Panc1 (cell line): ENCODE data around the gene ADAR. TPM values are rescaled to one million over a fixed set of nuclear protein-coding genes. Genes with fewer than 3 reads are reported as not detected.

ENCODE experiments used
- ATAC-seq: fragments of 200-7000 bp; cut with Tn5 transposase; 2 replicates; pipeline ENCODE4 v1.9.1; 2020; ENCODE audit warnings: mild to moderate bottlenecking, moderate library complexity
- BruUV-seq: library from RNA; stranded (reverse); fragments of 400-500 nt; replicated peaks from 2 replicates; lab custom pipeline; 2021; lab: Mats Ljungman, UMichigan
- CTCF ChIA-PET: fragments of 300-600 bp; sonication (Branson Sonifier 250); formaldehyde crosslinking; loops from one replicate; lab custom pipeline; 2022; ENCODE audit warnings: antibody characterized with exemption; lab: Charles Lee
- POLR2A ChIA-PET: fragments of 300-600 bp; sonication (Branson Sonifier 250); formaldehyde crosslinking; loops from one replicate; lab custom pipeline; 2022; ENCODE audit warnings: antibody characterized with exemption; lab: Charles Lee
- DNase-seq: peaks from one replicate; pipeline ENCODE4 v3.0.0-alpha.2; 2010; ENCODE audit warnings: low read depth, low spot score
- H3K27ac ChIP-seq: 2 replicates; pipeline ENCODE4 v1.5.1; 2011; ENCODE audit warnings: mild to moderate bottlenecking, low read length, inconsistent platforms
- H3K27me3 ChIP-seq: fragments of 200-500 bp; sonication (Bioruptor generic); 2 replicates; pipeline ENCODE4 v1.6.0; 2014; ENCODE audit warnings: low read length, inconsistent platforms; ENCODE audit not compliant: control insufficient read depth, insufficient read depth
- H3K36me3 ChIP-seq: fragments of 200-500 bp; sonication (Bioruptor generic); 2 replicates; pipeline ENCODE4 v1.5.1; 2014; ENCODE audit warnings: inconsistent platforms, mild to moderate bottlenecking, low read length, moderate library complexity; ENCODE audit not compliant: control insufficient read depth, insufficient read depth
- H3K4me1 ChIP-seq: 2 replicates; pipeline ENCODE4 v1.5.1; 2011; ENCODE audit warnings: inconsistent platforms, mild to moderate bottlenecking, low read length, moderate library complexity; ENCODE audit not compliant: control insufficient read depth, insufficient read depth
- H3K4me3 ChIP-seq, 2 experiments: 2 replicates each; pipeline ENCODE4 v1.5.1; 2011 to 2012; ENCODE audit warnings: low read depth in 2 of 2, low read length in 2 of 2, mild to moderate bottlenecking in 2 of 2, inconsistent platforms in 1 of 2, moderate library complexity in 1 of 2
- H3K9me3 ChIP-seq: fragments of 200-500 bp; sonication (Bioruptor generic); 2 replicates; pipeline ENCODE4 v1.5.1; 2014; ENCODE audit warnings: low read depth, mild to moderate bottlenecking, inconsistent platforms, low read length, moderate library complexity; ENCODE audit not compliant: control insufficient read depth, insufficient read depth
- POLR2AphosphoS5 ChIP-seq: IDR thresholded peaks from 2 replicates; pipeline ENCODE4 v1.6.1; 2012; ENCODE audit warnings: mild to moderate bottlenecking, low read depth, low read length, moderate library complexity
- SIN3A ChIP-seq: IDR thresholded peaks from 2 replicates; pipeline ENCODE4 v1.6.1; 2012; ENCODE audit warnings: low read depth, mild to moderate bottlenecking, low read length, moderate library complexity, borderline replicate concordance; ENCODE audit not compliant: insufficient read depth
- TCF7L2 ChIP-seq: IDR thresholded peaks from 2 replicates; pipeline ENCODE4 v1.6.1; 2011; ENCODE audit warnings: mild to moderate bottlenecking, low read depth, low read length, inconsistent platforms
- in situ Hi-C: cut with HindIII; loops from 2 replicates; pipeline ENCODE4 v1.10.0; 2016; ENCODE audit warnings: low sequenced_read_pairs, low pct_unique_long_range_greater_than_20kb
- intact Hi-C: fragments of 100-400 bp; cut with micrococcal nuclease; formaldehyde crosslinking; loops from one replicate; pipeline ENCODE4 v1.10.0; 2022; ENCODE audit not compliant: unreplicated experiment
- total RNA-seq: library from RNA; stranded (reverse); gene quantifications from one replicate; pipeline ENCODE4 v1.2.1, GENCODE V29; 2021; ENCODE audit not compliant: unreplicated experiment
- TF ChIP-seq, protein P1 (sequence below): fragments of 450-650 bp; IDR thresholded peaks from 2 replicates; pipeline ENCODE4 v1.5.1; 2017; ENCODE audit warnings: mild to moderate bottlenecking
- TF ChIP-seq, protein P2 (sequence below), 2 experiments: IDR thresholded peaks; 2 replicates each; pipeline ENCODE4 v1.6.1; 2011 to 2012; ENCODE audit warnings: low read depth in 2 of 2, control low read depth in 1 of 2, low read length in 1 of 2, mild to moderate bottlenecking in 1 of 2, moderate library complexity in 1 of 2; ENCODE audit not compliant: insufficient read depth in 1 of 2

The ADAR gene
- total RNA-seq, 1 experiment from 2014 or later = 136 TPM

DNA sequence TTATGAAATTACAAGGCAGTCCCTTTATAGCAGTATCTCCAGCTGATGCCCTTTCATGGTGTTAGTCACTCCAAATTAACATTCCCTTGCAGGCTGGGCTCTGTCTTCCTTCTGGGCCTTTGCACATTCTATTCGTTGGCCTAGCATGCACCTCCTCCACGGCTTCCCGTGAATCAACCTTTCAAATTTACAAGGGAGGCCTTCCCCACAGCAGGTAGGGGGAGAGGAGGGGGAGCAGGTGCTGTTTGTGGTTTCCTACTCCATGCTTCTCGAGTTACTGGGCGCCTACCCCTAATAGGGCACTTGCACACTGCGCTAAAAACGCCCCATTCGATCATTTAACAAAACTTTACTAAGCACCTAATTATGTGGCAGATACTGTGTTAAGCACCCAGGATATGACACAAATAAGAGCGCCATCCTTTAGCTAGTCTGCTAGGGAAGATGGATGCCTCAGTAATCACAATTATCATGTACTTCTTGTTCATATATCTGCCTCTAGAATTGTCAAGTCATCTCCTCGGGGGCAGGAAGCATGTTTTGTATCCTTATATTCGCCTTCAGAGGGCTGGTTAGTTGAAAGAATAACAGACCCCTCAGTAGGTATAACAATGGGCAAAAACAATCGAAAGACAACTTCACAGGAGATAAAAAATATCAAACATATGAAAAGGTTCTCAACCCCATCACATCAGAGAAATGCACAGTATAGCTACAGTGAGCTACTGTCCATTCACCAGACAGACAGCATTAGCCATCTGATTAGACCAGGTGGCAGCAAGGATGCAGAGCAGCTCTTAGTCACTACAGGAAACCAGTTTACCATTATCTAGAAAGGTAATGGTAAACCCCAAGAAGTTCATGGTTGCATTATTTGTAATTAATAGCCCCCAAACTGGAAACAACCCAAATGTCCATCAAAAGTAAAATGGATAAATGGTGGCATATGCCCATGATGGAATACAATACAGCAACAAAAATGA is 1.7 kb upstream of the ADAR start:
- in situ Hi-C loops = no loop called here
- Histone ChIP-seq H3K27ac (peak overlapping the region; percentile 96), H3K27me3 (no peaks in the 10 kb centered on the region), H3K9me3 (no peaks in the 10 kb centered on the region), H3K36me3 (peaks cover 6% of the 10 kb centered on the region; the same call in 1 of the 2 replicates), H3K4me3 (peak overlapping the region in 1 of 2 experiments; percentile 94; a peak in 1 of 4 replicates), H3K4me1 (peaks cover 40% of the 10 kb centered on the region)
- ChIA-PET POLR2A (interaction anchor here (0.6 kb wide), 1 partner anchor 24 kb away, joined by 3 read pairs; no protein-coding TSS in a partner anchor), CTCF (interaction anchor here (0.6 kb wide), 1 partner anchor 441 kb away, joined by 3 read pairs; the partner anchor contains the start of gene ADAM15)
- intact Hi-C loops = no loop called here
- peak; percentile 51 for ATAC-seq
- TF ChIP-seq POLR2AphosphoS5 (no peak), SIN3A (no peak), TCF7L2 (no peak)
- TF ChIP-seq, protein P1, sequence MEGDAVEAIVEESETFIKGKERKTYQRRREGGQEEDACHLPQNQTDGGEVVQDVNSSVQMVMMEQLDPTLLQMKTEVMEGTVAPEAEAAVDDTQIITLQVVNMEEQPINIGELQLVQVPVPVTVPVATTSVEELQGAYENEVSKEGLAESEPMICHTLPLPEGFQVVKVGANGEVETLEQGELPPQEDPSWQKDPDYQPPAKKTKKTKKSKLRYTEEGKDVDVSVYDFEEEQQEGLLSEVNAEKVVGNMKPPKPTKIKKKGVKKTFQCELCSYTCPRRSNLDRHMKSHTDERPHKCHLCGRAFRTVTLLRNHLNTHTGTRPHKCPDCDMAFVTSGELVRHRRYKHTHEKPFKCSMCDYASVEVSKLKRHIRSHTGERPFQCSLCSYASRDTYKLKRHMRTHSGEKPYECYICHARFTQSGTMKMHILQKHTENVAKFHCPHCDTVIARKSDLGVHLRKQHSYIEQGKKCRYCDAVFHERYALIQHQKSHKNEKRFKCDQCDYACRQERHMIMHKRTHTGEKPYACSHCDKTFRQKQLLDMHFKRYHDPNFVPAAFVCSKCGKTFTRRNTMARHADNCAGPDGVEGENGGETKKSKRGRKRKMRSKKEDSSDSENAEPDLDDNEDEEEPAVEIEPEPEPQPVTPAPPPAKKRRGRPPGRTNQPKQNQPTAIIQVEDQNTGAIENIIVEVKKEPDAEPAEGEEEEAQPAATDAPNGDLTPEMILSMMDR = no peak
- TF ChIP-seq, protein P2, sequence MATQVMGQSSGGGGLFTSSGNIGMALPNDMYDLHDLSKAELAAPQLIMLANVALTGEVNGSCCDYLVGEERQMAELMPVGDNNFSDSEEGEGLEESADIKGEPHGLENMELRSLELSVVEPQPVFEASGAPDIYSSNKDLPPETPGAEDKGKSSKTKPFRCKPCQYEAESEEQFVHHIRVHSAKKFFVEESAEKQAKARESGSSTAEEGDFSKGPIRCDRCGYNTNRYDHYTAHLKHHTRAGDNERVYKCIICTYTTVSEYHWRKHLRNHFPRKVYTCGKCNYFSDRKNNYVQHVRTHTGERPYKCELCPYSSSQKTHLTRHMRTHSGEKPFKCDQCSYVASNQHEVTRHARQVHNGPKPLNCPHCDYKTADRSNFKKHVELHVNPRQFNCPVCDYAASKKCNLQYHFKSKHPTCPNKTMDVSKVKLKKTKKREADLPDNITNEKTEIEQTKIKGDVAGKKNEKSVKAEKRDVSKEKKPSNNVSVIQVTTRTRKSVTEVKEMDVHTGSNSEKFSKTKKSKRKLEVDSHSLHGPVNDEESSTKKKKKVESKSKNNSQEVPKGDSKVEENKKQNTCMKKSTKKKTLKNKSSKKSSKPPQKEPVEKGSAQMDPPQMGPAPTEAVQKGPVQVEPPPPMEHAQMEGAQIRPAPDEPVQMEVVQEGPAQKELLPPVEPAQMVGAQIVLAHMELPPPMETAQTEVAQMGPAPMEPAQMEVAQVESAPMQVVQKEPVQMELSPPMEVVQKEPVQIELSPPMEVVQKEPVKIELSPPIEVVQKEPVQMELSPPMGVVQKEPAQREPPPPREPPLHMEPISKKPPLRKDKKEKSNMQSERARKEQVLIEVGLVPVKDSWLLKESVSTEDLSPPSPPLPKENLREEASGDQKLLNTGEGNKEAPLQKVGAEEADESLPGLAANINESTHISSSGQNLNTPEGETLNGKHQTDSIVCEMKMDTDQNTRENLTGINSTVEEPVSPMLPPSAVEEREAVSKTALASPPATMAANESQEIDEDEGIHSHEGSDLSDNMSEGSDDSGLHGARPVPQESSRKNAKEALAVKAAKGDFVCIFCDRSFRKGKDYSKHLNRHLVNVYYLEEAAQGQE (IDR thresholded peaks at IDR 0.05; ENCODE audit: insufficient read depth in 1 of 2, low read depth in 2 of 2, low read length in 1 of 2) = no peak
- DNase-seq = no peak
- BruUV-seq = no TSS peak

DNA sequence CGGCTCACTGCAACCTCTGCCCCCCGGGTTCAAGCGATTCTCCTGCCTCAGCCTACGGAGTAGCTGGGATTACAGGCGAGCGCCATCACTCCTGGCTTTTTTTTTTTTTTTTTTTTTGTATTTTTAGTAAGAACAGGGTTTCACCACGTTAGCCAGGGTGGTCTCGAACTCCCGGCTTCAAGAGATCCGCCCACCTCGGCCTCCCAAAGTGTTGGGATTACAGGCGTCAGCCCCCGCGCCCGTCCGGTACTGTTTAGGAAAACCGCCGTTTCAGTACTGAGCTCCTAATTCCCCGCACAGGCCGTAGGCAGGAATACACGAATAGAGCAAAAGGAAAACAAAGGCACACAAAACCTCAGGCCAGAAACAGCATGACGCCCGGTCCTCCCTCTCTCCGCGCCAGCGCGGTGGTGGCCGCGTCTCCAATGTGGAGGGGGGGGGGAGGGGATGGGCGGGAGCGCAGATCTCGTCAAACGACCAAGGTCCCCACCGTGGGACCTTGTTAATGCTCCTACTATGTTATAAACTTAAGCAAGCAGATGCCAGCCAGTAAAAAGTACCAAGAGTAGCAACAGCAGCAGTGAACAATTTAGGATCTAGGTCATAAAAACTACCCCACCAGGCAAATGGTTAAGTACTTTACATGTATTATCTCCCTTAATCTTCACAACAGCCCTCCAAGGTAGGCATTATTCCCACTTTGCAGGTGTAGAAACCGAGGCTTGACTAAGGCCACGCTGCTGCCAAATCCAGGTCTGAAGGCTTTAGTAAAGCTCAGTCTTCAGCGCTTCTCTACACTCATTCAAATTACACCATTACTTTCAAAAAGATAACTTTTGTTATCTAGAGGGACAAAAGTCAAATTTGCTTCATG is 648 bp upstream of the ADAR start:
- TF ChIP-seq SIN3A (no peak), POLR2AphosphoS5 (no peak), TCF7L2 (no peak)
- TF ChIP-seq, protein P1 = no peak
- TF ChIP-seq, protein P2 (IDR thresholded peaks at IDR 0.05; ENCODE audit: insufficient read depth in 1 of 2, low read depth in 2 of 2, low read length in 1 of 2) = no peak
- peak overlapping the region; percentile 96 for H3K27ac ChIP-seq
- ATAC-seq = peak; percentile 69
- no peak for DNase-seq
- peaks cover 40% of the 10 kb centered on the region for H3K4me1 ChIP-seq
- intact Hi-C loops = no loop called here
- in situ Hi-C loops = no loop called here
- H3K36me3 ChIP-seq = peaks cover 6% of the 10 kb centered on the region; the same call in 1 of the 2 replicates
- no peaks in the 10 kb centered on the region for H3K9me3 ChIP-seq
- no TSS peak for BruUV-seq
- ChIA-PET POLR2A (interaction anchor here (0.7 kb wide), 3 partner anchors 16 to 39 kb away, joined by 3 to 17 read pairs (median 10); no protein-coding TSS in a partner anchor), CTCF (no interaction called here)
- no peaks in the 10 kb centered on the region for H3K27me3 ChIP-seq
- H3K4me3 ChIP-seq = peak overlapping the region; percentile 73 to 94
